Kidney (tissue), 14 donors: ENCODE results near the gene MRPS23. TPM values are rescaled to one million over a fixed set of nuclear protein-coding genes. Genes with fewer than 3 reads are reported as not detected.
A peak's percentile ranks its signal among the peaks of the same experiment; 100 is the strongest.

Experiments
- DNase-seq, 5 donors: peaks; one replicate each; pipeline ENCODE4 v3.0.0-alpha.2; 2013 to 2020
- FAIRE-seq: peaks from 2 replicates; lab custom pipeline; 2012; peaks lifted over from hg19 to GRCh38; lab: Jason Lieb, UNC
- H3K27ac ChIP-seq, 2 donors: one replicate each; pipeline ENCODE4 v1.7.0; 2013; ENCODE audit warnings: low read depth in 2 of 2, low read length in 2 of 2, inconsistent platforms in 1 of 2
- H3K27me3 ChIP-seq: one replicate; pipeline ENCODE4 v1.7.1; 2013; ENCODE audit warnings: low read length, inconsistent platforms; ENCODE audit not compliant: control insufficient read depth, insufficient read depth
- H3K36me3 ChIP-seq, 3 donors: one replicate each; pipeline versions ENCODE4 v1.7.0 to v1.7.1; 2013; ENCODE audit warnings: low read length in 3 of 3, control low read depth in 1 of 3, inconsistent platforms in 1 of 3; ENCODE audit not compliant: insufficient read depth in 3 of 3, control insufficient read depth in 2 of 3
- H3K4me1 ChIP-seq, 3 donors: one replicate each; pipeline versions ENCODE4 v1.7.0 to v1.7.1; 2013; ENCODE audit warnings: low read length in 3 of 3, inconsistent platforms in 1 of 3, low read depth in 1 of 3; ENCODE audit not compliant: control insufficient read depth in 2 of 3, insufficient read depth in 2 of 3
- H3K4me3 ChIP-seq, 3 donors: one replicate each; pipeline versions ENCODE4 v1.7.0 to v1.8.1; 2013; ENCODE audit warnings: low read length in 3 of 3, control low read depth in 1 of 3, inconsistent platforms in 1 of 3
- H3K9ac ChIP-seq, 3 donors: one replicate each; pipeline versions ENCODE4 v1.7.0 to v1.7.1; 2013; ENCODE audit warnings: low read length in 3 of 3, control low read depth in 1 of 3, inconsistent platforms in 1 of 3
- H3K9me3 ChIP-seq, 3 donors: one replicate each; pipeline versions ENCODE4 v1.7.0 to v1.7.1; 2013; ENCODE audit warnings: low read length in 3 of 3, control low read depth in 1 of 3, inconsistent platforms in 1 of 3; ENCODE audit not compliant: control insufficient read depth in 2 of 3, insufficient read depth in 1 of 3
- CTCF ChIP-seq: IDR thresholded peaks from 3 replicates; pipeline ENCODE4 v1.5.1; 2012; ENCODE audit warnings: mild to moderate bottlenecking, moderate library complexity, borderline replicate concordance; ENCODE audit not compliant: insufficient read depth; ENCODE audit errors: extremely low read depth
- intact Hi-C: fragments of 100-400 bp; cut with DNase I; formaldehyde crosslinking; loops from one replicate; pipeline ENCODE4 v1.11.1; 2022
- polyA plus RNA-seq: library from polyadenylated mRNA; stranded (reverse); fragments of 350-450 nt; fragmentation: Illumina TruSeq; extraction: RNeasy Lipid Tissue Mini Kit (QIAGEN cat#74804); gene quantifications from one replicate; pipeline ENCODE4 v1.2.3, GENCODE V29; 2014; ENCODE audit warnings: low read depth, low replicate concordance; ENCODE audit not compliant: insufficient read depth
- total RNA-seq: library from RNA; stranded (reverse); fragmentation: NEBNext Ultra II Directional; extraction: Animal tissue kit (Norgen Biotek cat#: 25700); gene quantifications from one replicate; pipeline ENCODE4 v1.2.1, GENCODE V29; 2021
- donor health status: control.
- donor health status: control.
- donor health status: control.
- donor health status: control.
- donor health status: control.
- donor health status: DM: yes; HTN: yes; CAD: no.
- donor health status: Normal renal cell carcinoma (clear cell type).

The MRPS23 gene
- total and polyA plus RNA-seq, 2 donors from 2014 or later, result 40.2 to 75.3 TPM

GRCh38 chr17:57853695-57854094, 3.9 kb upstream of the MRPS23 start:
- Histone ChIP-seq H3K27ac (peak overlapping the region in 1 of 2 donors; percentile 15), H3K9ac (no peak overlapping the region), H3K36me3 (no peaks in the 10 kb centered on the region), H3K27me3 (no peaks in the 10 kb centered on the region), H3K9me3 (no peaks in the 10 kb centered on the region), H3K4me1 (peaks cover 0 to 19% (median 10%) of the 10 kb centered on the region in 3 donors), H3K4me3 (no peak overlapping the region)
- DNase-seq (peak in 1 of 5 donors; percentile 82), FAIRE-seq (no peak)
- intact Hi-C loops, result loop anchor here (10.0 kb wide), 1 partner anchor 261 kb away; no protein-coding TSS in a partner anchor
- no peak for TF ChIP-seq CTCF

- H3K9ac ChIP-seq, result no peak overlapping the region
- TF ChIP-seq CTCF, result no peak
- intact Hi-C loops, result loop anchor here (10.0 kb wide), 1 partner anchor 262 kb away; no protein-coding TSS in a partner anchor
- H3K36me3 ChIP-seq, result no peaks in the 10 kb centered on the region
- FAIRE-seq (no peak), DNase-seq (no peak)
- H3K27me3 ChIP-seq, result no peaks in the 10 kb centered on the region
- H3K4me1 ChIP-seq, result peaks cover 0 to 20% (median 12%) of the 10 kb centered on the region in 3 donors
- H3K27ac ChIP-seq, result no peak overlapping the region
- no peak overlapping the region for H3K4me3 ChIP-seq
- no peaks in the 10 kb centered on the region for H3K9me3 ChIP-seq
Measured at GRCh38 chr17:57852955-57853328, 3.1 kb upstream of the MRPS23 start.

DNA sequence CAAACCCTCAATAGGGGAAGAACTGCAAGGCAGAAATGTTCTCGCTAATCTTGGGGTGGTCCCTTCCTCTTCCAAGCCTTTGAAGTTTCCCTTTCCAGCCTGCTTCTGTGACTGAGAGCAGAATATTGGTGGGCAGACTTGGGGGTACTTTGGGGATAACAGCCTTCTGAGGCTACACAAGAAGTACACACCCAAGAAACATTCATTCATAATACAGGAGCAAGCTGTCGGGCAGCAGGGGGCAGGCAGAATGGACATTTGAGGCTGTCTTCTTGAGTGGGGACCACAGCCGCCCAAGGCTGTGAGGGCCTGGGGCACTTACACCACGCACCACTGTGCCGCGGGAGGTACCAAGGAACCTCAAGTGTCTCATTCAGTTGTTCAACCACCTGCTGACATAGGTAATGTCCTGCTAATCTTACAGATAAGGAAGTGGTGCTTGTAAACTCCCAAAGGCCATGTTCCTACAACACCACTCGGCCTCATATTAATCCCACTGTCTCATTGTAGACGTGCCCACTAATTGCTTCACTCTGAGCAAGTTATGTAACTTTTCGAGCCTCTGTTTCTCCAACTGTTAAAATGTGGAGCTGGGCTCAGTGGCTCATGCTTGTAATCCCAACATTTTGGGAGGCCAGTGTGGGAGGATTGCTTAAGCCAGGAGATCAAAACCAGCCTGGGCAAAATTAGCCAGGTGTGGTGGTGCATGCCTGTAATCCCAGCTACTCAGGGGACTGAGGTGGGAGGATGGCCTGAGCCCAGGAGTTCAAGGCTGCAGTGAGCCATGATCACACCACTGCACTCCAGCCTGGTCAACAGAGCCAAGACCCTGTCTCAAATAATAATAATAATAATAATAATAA, 2.5 kb upstream of the MRPS23 start:
- DNase-seq, result no peak
- Histone ChIP-seq H3K9me3 (no peaks in the 10 kb centered on the region), H3K4me3 (no peak overlapping the region), H3K27ac (peak overlapping the region; percentile 26), H3K4me1 (peaks cover 0 to 20% (median 12%) of the 10 kb centered on the region in 3 donors), H3K27me3 (no peaks in the 10 kb centered on the region), H3K9ac (peak overlapping the region in 2 of 3 donors; percentile 1 to 36), H3K36me3 (no peaks in the 10 kb centered on the region)
- FAIRE-seq, result no peak
- intact Hi-C loops, result loop anchor here (10.0 kb wide), 1 partner anchor 262 kb away; no protein-coding TSS in a partner anchor
- no peak for TF ChIP-seq CTCF
